Prostate gland (tissue), 2 donors: ENCODE measurements around the gene RAB5IF. TPM values are rescaled to one million over a fixed set of nuclear protein-coding genes. Genes with fewer than 3 reads are reported as not detected.
A peak's percentile ranks its signal among the peaks of the same experiment; 100 is the strongest.

Experiments
- DNase-seq: peaks from one replicate; pipeline ENCODE4 v3.0.0-alpha.2; 2019; ENCODE audit warnings: low spot score
- H3K27ac ChIP-seq, 2 donors: fragments of 200-600 bp; sonication (generic); 2 replicates each; pipeline ENCODE4 v1.5.1; 2017 to 2019
- H3K27me3 ChIP-seq: fragments of 200-600 bp; sonication (generic); replicated peaks from 2 replicates; pipeline ENCODE4 v1.5.1; 2019; ENCODE audit not compliant: insufficient read depth
- H3K36me3 ChIP-seq, 2 donors: fragments of 200-600 bp; sonication (generic); 1 replicate in 1 of 2; 2 replicates in 1 of 2; pipeline versions ENCODE4 v1.5.1 to v1.8.1; 2017 to 2019
- H3K4me1 ChIP-seq: fragments of 200-600 bp; sonication (generic); replicated peaks from 2 replicates; pipeline ENCODE4 v1.5.1; 2019
- H3K4me3 ChIP-seq, 2 donors: fragments of 200-600 bp; sonication (generic); 2 replicates each; pipeline ENCODE4 v1.5.1; 2017 to 2019
- H3K9me3 ChIP-seq: fragments of 200-600 bp; sonication (generic); 2 replicates; pipeline ENCODE4 v1.5.1; 2017
- POLR2A ChIP-seq: fragments of 450-650 bp; IDR thresholded peaks from one replicate; pipeline ENCODE4 v1.6.1; 2016; ENCODE audit warnings: antibody characterized with exemption, mild to moderate bottlenecking
- POLR2AphosphoS5 ChIP-seq: sonication (generic); formaldehyde crosslinking; IDR thresholded peaks from one replicate; pipeline ENCODE4 v1.6.1; 2017; ENCODE audit warnings: antibody characterized with exemption
- WGBS: methylation state at CpG from one replicate; pipeline ENCODE4 v1.1.5; 2018; 5-methylcytosine and 5-hydroxymethylcytosine counted together
- intact Hi-C: fragments of 100-400 bp; cut with DNase I; formaldehyde crosslinking; loops from one replicate; pipeline ENCODE4 v1.14.2; 2022
- total RNA-seq, 2 donors: library from RNA; depleted of rRNA; stranded (reverse); fragments of >200 nt; gene quantifications; one replicate each; pipeline ENCODE4 v1.1.0, GENCODE V29; 2016
- TF ChIP-seq, protein P1 (sequence below), 4 experiments: fragments of 200-600 bp in 2 of 4; fragments of 450-650 bp in 2 of 4; sonication (generic) in 2 of 4; IDR thresholded peaks; 1 replicate in 3 of 4; 2 replicates in 1 of 4; pipeline ENCODE4 v1.5.1; 2016 to 2019; ENCODE audit warnings: antibody characterized with exemption in 4 of 4, mild to moderate bottlenecking in 2 of 4, moderate library complexity in 2 of 4

The RAB5IF gene
- total RNA-seq, 2 donors from 2014 or later: 72.8 to 92.3 TPM

DNA sequence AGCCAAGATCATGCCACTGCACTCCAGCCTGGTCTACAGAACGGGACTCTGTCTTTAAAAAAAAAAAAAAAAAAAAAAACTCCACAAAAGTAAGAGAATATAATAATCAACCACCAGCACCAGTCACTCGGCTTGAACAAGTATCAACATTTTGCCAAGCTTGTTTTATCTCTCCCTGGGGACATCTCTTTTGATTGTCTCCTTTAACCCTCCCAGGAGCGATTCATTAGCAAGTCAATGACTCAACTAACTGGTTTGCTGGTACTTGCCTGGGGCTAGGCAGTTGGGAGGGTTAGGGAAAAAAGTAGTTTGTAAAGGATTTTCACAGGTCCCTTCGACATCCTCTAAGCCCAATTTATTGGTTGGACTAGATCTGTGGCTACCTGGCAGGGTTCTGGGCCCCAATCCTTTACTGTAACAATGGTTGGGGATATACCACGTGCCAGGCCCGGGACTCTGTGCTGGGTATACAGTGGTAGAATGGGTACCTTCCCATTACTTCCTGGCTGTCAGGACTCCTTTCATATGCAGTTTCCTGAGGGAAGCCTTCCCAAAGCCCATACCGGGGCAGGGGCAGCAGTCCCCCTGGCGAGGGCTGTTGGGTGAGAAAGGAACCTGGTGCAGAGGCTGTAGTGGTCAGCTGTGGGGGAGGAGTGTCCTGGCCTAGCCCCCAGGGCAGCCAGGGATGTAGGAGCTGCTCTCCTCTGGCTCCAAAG is 20.0 kb upstream of the RAB5IF start:
- intact Hi-C loops: no loop called here
- H3K4me1 ChIP-seq: no peaks in the 10 kb centered on the region
- no peaks in the 10 kb centered on the region for H3K27me3 ChIP-seq
- DNase-seq: no peak
- TF ChIP-seq, protein P1, sequence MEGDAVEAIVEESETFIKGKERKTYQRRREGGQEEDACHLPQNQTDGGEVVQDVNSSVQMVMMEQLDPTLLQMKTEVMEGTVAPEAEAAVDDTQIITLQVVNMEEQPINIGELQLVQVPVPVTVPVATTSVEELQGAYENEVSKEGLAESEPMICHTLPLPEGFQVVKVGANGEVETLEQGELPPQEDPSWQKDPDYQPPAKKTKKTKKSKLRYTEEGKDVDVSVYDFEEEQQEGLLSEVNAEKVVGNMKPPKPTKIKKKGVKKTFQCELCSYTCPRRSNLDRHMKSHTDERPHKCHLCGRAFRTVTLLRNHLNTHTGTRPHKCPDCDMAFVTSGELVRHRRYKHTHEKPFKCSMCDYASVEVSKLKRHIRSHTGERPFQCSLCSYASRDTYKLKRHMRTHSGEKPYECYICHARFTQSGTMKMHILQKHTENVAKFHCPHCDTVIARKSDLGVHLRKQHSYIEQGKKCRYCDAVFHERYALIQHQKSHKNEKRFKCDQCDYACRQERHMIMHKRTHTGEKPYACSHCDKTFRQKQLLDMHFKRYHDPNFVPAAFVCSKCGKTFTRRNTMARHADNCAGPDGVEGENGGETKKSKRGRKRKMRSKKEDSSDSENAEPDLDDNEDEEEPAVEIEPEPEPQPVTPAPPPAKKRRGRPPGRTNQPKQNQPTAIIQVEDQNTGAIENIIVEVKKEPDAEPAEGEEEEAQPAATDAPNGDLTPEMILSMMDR (IDR thresholded peaks at IDR 0.05): no peak
- TF ChIP-seq POLR2AphosphoS5 (no peak), POLR2A (no peak)
- no peaks in the 10 kb centered on the region for H3K9me3 ChIP-seq
- 47% methylated on average over 8 of the region's 8 CpGs for WGBS
- H3K27ac ChIP-seq: no peak overlapping the region
- no peak overlapping the region for H3K4me3 ChIP-seq
- no peaks in the 10 kb centered on the region for H3K36me3 ChIP-seq

DNA sequence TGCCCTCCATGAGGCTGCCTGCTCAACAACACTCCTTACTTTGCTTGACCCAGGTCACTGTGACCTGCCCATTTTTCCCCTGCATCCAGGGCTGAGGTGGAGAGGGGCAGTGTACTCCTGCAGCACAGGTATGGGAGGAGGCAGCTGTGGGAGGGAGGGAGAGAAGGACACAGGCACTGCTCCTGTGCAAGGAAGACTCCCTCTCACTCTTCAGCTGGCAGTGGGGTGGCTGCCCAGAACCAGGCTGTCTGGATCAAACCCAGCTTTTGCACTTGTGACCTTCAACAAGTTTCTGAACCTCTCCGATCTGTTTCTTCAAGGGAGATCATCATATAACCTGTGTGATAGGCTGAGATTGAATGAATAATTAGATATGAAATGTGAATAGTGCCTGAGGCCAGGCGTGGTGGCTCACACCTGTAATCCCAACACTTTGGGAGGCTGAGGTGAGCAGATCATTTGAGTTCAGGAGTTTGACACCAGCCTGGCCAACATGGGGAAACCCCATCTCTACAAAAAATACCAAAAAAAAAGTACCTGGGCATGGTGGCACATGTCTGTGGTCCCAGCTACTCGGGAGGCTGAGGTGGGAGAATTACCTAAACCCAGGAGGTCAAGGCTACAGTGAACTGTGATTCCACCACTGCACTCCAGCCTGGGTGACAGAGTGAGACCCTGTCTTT is 18.1 kb upstream of the RAB5IF start:
- 76% methylated on average over 3 of the region's 3 CpGs for WGBS

DNA sequence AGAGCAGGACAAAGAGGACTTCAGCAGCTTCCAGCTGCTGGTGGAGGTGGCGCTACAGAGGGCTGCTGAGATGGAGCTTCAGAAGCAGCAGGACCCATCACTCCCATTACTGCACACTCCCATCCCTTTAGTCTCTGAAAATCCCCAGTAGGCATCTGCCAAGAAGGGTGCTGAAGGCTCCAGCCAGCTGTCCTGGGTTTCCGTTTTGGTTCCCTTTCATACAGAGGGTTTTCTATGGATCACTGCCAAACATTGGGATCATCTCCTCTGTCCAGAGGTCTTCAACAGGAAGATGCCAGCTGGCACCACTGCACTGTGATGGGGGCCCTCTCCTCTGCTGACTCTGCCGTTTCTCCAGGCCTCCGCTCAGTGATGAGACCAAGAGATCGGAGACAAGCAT is 14.3 kb upstream of the RAB5IF start:
- Histone ChIP-seq H3K4me1 (no peaks in the 10 kb centered on the region), H3K36me3 (no peaks in the 10 kb centered on the region), H3K27me3 (no peaks in the 10 kb centered on the region), H3K27ac (no peak overlapping the region), H3K9me3 (no peaks in the 10 kb centered on the region), H3K4me3 (no peak overlapping the region)
- TF ChIP-seq, protein P1 (IDR thresholded peaks at IDR 0.05): no peak
- DNase-seq: no peak
- intact Hi-C loops: loop anchor here (5.0 kb wide), 1 partner anchor 34 kb away; no protein-coding TSS in a partner anchor
- 76% methylated on average over 5 of the region's 5 CpGs for WGBS

More for the DNA sequence above, 18.1 kb upstream of the RAB5IF start:
- Histone ChIP-seq H3K4me3 (no peak overlapping the region), H3K27me3 (no peaks in the 10 kb centered on the region), H3K9me3 (no peaks in the 10 kb centered on the region), H3K36me3 (no peaks in the 10 kb centered on the region), H3K4me1 (no peaks in the 10 kb centered on the region), H3K27ac (no peak overlapping the region)
- DNase-seq: no peak
- intact Hi-C loops: no loop called here
- TF ChIP-seq, protein P1 (IDR thresholded peaks at IDR 0.05): no peak
- TF ChIP-seq POLR2AphosphoS5 (no peak), POLR2A (no peak)

DNA sequence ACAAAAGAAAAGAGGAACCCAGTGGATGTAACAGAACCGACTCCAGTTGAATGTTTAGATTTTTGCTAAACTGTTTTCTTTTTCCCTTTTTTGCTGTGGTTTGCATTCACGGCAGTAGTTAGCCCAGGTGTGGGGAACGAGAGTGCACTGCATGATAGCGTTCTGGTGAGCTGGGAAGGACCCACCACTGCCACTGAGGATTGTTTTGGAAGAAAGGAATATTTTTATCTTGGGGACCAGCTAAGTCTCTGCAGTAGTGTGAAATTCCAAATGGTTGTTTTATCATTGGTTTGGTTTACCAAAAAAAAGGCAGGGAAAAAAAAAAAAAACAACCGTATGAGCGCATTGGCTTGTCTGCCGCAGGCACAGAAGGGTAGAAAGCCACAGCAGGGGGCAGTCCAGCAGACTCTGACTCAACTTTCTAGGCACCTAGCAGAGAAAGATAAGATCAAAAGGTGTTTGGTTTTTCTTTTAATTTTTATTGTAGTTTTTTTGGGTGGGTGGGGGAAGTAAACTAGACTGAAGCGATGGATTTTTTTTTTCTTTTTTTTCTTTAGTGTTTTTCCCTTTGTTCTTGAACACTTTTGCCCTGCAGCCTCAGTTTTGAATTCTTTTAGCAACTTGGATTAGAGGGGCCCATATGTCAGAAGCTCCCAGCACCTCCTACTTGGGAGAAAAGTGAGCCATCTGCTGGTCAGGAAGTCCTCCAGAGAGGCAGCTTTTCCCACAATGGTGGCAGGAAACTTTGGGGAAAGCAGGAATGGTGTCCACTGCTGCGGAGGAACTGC is 13.5 kb upstream of the RAB5IF start:
- WGBS: 71% methylated on average over 9 of the region's 9 CpGs
- intact Hi-C loops: loop anchor here (5.0 kb wide), 1 partner anchor 35 kb away; no protein-coding TSS in a partner anchor
- H3K4me3 ChIP-seq: no peak overlapping the region
- no peaks in the 10 kb centered on the region for H3K36me3 ChIP-seq
- no peak for TF ChIP-seq POLR2A
- TF ChIP-seq, protein P1 (IDR thresholded peaks at IDR 0.05): peak in 3 of 4 experiments; percentile 32 to 44 (median 32)
- H3K27ac ChIP-seq: no peak overlapping the region
- no peaks in the 10 kb centered on the region for H3K9me3 ChIP-seq
- peak; percentile 27 for DNase-seq
- no peaks in the 10 kb centered on the region for H3K4me1 ChIP-seq
- H3K27me3 ChIP-seq: no peaks in the 10 kb centered on the region
